HEK293 (cell line): ENCODE data around the gene CNPY1.

ENCODE experiments used
- GLI2 ChIP-seq: fragments of 450-650 bp; formaldehyde crosslinking; IDR thresholded peaks from 2 replicates; pipeline ENCODE4; 2017; ENCODE audit warnings: missing biosample characterization, missing genetic modification characterization, low read depth, borderline replicate concordance
- ZNF24 ChIP-seq: fragments of 450-650 bp; formaldehyde crosslinking; IDR thresholded peaks from 2 replicates; pipeline ENCODE4 v1.5.1; 2016; ENCODE audit warnings: missing biosample characterization, missing genetic modification characterization
- ZNF549 ChIP-seq: fragments of 450-650 bp; IDR thresholded peaks from 2 replicates; pipeline ENCODE4 v1.5.1; 2018; ENCODE audit warnings: missing biosample characterization, missing genetic modification characterization, mild to moderate bottlenecking, inconsistent platforms, moderate library complexity
- TF ChIP-seq, protein P1 (sequence below): fragments of 450-650 bp; formaldehyde crosslinking; IDR thresholded peaks from 2 replicates; pipeline ENCODE4 v1.5.1; 2016; ENCODE audit warnings: missing biosample characterization, missing genetic modification characterization
- TF ChIP-seq, protein P2 (sequence below): fragments of 450-650 bp; formaldehyde crosslinking; IDR thresholded peaks from 2 replicates; pipeline ENCODE4 v1.5.1; 2016; ENCODE audit warnings: missing biosample characterization, missing genetic modification characterization

DNA sequence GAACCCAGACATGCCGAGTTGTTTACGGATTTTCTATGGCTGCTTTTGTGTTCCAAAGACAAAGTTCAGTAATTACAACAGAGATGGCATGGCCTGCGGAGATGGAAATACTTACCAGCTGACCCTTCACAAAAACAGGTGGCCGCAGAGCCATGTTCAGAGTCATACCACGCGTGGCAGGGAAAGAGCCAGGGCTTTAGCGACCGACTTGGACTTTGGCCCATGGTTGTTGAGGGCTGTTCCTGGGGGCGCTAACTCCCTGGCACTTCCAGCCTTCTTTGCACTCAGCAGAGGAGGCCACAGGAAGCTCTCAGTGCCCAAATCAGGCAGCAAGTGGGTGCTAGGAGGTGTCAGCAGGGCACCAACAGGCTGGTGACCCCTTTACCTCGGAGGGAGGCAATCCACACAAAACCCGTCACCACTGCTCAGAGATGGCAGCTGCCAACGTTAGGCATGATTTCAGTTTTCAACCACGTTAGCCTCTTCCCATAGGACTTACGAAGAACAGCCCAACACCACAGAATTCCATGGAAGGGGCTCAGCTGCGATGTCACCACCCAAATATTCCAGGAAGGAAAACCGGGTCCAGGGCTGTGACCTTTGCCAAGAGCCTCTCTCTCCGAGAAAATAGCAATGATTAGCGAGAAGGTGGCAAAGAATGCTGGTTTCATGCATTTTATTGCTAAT, 21.4 kb upstream of the CNPY1 start:
- TF ChIP-seq, protein P1, sequence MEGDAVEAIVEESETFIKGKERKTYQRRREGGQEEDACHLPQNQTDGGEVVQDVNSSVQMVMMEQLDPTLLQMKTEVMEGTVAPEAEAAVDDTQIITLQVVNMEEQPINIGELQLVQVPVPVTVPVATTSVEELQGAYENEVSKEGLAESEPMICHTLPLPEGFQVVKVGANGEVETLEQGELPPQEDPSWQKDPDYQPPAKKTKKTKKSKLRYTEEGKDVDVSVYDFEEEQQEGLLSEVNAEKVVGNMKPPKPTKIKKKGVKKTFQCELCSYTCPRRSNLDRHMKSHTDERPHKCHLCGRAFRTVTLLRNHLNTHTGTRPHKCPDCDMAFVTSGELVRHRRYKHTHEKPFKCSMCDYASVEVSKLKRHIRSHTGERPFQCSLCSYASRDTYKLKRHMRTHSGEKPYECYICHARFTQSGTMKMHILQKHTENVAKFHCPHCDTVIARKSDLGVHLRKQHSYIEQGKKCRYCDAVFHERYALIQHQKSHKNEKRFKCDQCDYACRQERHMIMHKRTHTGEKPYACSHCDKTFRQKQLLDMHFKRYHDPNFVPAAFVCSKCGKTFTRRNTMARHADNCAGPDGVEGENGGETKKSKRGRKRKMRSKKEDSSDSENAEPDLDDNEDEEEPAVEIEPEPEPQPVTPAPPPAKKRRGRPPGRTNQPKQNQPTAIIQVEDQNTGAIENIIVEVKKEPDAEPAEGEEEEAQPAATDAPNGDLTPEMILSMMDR (tag by site-specific recombination) = no peak
- TF ChIP-seq ZNF24 (tag by site-specific recombination) (no peak), ZNF549 (tag by site-specific recombination) (no peak), GLI2 (tag by site-specific recombination) (no peak)
- TF ChIP-seq, protein P2, sequence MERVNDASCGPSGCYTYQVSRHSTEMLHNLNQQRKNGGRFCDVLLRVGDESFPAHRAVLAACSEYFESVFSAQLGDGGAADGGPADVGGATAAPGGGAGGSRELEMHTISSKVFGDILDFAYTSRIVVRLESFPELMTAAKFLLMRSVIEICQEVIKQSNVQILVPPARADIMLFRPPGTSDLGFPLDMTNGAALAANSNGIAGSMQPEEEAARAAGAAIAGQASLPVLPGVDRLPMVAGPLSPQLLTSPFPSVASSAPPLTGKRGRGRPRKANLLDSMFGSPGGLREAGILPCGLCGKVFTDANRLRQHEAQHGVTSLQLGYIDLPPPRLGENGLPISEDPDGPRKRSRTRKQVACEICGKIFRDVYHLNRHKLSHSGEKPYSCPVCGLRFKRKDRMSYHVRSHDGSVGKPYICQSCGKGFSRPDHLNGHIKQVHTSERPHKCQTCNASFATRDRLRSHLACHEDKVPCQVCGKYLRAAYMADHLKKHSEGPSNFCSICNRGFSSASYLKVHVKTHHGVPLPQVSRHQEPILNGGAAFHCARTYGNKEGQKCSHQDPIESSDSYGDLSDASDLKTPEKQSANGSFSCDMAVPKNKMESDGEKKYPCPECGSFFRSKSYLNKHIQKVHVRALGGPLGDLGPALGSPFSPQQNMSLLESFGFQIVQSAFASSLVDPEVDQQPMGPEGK = no peak
